GM13977 (cell line): Measurements from ENCODE around the gene TTC7B.

Source experiments
- DNase-seq: peaks from one replicate; pipeline ENCODE4 v3.0.0; 2012; ENCODE audit warnings: low spot score
- CTCF ChIP-seq: IDR thresholded peaks from 2 replicates; pipeline ENCODE4 v1.5.1; 2012; ENCODE audit warnings: mild to moderate bottlenecking, control low read depth; ENCODE audit not compliant: insufficient read depth; ENCODE audit errors: extremely low read depth, missing control alignments
- in situ Hi-C: fragments of 300-500 bp; cut with MboI; formaldehyde crosslinking; loops from one replicate; pipeline ENCODE4 v1.12.0; 2022; ENCODE audit warnings: low sequenced_read_pairs, low pct_unique_long_range_greater_than_20kb, mixed read lengths, inconsistent platforms; ENCODE audit not compliant: unreplicated experiment

The TTC7B gene

DNA sequence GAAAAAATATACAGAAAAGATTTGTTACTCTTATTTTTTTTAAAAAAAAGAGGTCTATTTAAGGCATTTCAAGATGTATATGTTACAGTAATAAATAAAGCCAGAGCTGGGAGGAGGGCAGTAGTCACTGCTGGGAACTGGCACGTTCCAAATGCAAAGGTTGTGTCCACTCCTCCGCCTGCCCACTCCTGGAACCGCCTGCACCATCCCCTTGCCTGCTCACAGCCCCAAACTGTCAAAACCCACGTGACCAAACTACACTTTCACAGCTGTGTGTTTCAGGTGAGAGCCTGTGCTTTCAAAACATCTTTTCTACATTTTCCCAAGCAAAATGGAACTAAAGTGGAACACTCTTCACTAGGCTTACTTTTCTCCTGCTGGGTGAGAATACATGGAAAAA is 160.4 kb downstream of the TTC7B start:
- in situ Hi-C loops: no loop called here
- TF ChIP-seq CTCF: no peak

DNA sequence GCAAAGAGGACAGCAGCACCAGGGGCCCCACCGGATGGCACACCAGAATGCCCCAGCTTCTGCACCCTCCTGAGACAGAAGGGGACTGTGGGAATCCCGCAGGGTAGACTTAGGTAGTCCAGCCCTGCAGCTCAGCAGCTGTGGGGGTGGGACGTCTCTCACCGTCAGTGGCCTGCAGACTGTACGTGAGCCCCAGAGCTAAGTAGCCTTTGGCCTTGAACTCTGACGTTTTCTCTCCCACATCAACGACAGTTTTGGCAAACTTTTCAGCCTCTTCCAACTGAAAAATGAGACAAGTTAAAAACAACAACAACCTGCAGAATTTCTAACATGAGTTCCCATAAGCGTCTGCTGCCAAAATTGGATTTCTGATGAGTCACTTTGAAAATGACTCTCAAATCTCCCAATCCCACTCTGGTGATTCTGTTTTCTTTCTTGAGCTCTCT is 161.4 kb downstream of the TTC7B start:
- TF ChIP-seq CTCF: no peak
- in situ Hi-C loops: no loop called here
- no peak for DNase-seq

More for the DNA sequence above, 160.4 kb downstream of the TTC7B start:
- DNase-seq: no peak

GRCh38 chr14:90652626-90653025 is 163.6 kb downstream of the TTC7B start:
- TF ChIP-seq CTCF: no peak
- DNase-seq: no peak
- in situ Hi-C loops: no loop called here

- in situ Hi-C loops: no loop called here
- no peak for DNase-seq
- TF ChIP-seq CTCF: no peak
Measured at GRCh38 chr14:90651976-90652560, 164.2 kb downstream of the TTC7B start.

DNA sequence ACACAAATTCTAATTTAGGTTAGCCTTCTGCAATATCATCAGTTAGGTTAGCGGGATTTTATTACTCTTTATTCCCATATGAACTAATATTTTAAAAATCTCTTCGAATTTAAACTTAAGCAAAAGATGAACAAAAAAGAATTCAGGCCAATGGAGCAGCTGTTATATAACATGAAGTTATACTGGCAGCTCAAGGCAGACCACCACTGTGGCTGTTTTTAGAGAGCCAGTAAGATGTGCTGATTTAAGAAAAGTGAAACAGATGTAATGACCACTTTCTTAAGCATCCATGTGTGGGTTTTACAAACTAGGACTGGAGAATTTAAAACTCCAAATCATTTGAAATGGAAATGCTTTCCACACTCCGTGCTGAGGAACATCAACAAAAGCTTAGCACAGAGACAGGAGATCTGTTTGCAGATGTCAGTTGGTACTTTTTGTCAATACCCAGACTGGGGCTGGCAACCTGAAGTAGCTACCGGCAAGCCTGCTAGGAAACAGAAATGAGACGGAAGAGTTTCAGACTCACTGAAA is 164.9 kb downstream of the TTC7B start:
- no peak for TF ChIP-seq CTCF
- in situ Hi-C loops: no loop called here
- DNase-seq: no peak

DNA sequence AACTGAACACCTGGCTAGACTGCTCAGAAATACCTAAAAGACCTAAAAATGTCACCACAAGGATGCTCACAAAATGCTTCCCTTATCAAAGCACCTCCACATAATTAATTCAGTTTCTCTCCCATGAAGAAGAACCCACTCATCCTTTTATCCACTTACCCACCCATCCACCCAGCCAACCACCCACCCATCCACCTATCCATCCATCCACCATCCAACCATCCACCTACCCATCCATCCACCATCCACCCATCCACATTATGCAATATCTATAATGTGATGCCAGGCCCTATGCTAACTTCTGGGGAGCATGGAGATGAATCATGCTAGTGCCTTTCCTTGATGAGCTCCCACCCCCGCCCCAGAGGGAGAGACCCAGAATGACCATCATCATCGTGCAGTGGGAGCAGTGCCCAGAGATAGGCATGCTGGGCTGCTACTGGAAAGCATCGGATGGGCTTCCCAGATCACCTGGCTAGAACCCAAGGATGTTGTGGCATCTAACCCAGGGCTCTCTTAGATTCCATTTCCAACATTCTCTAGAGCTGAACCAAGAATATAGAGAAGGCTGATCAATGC is 166.6 kb downstream of the TTC7B start:
- no peak for DNase-seq
- no peak for TF ChIP-seq CTCF
- in situ Hi-C loops: no loop called here
